T-helper 17 cell (primary cell): ENCODE results near the gene C2orf68. TPM values are rescaled to one million over a fixed set of nuclear protein-coding genes. Genes with fewer than 3 reads are reported as not detected.
"Not testable (repeated sequence)": the region's sequence is repeated elsewhere in the genome, so short reads cannot be mapped to it uniquely, and the experiment has no call there.

Experiments
- ATAC-seq: fragments of 150-1000 bp; cut with Tn5 transposase; 2 replicates; pipeline ENCODE4 v1.10.0; 2021; ENCODE audit warnings: mild to moderate bottlenecking, moderate library complexity
- DNase-seq, 3 donors: peaks; one replicate each; pipeline versions ENCODE4 v3.0.0 to v3.0.0-alpha.2; 2020 to 2021
- H3K9me3 ChIP-seq: one replicate; pipeline ENCODE4 v1.7.0; 2013; ENCODE audit warnings: low read length, mild to moderate bottlenecking; ENCODE audit not compliant: control insufficient read depth, poor library complexity, severe bottlenecking
- H3K27ac Mint-ChIP-seq: one replicate; pipeline ENCODE4 v1.8.0; 2022; ENCODE audit warnings: mild to moderate bottlenecking, moderate library complexity, mixed read lengths
- H3K27me3 Mint-ChIP-seq: one replicate; pipeline ENCODE4 v1.8.0; 2022; ENCODE audit warnings: mixed read lengths
- H3K36me3 Mint-ChIP-seq: one replicate; pipeline ENCODE4 v1.8.0; 2022; ENCODE audit warnings: low read depth, mixed read lengths
- H3K4me1 Mint-ChIP-seq: one replicate; pipeline ENCODE4 v1.8.0; 2022; ENCODE audit warnings: mild to moderate bottlenecking, mixed read lengths
- H3K4me3 Mint-ChIP-seq: one replicate; pipeline ENCODE4 v1.8.0; 2022; ENCODE audit warnings: mild to moderate bottlenecking, moderate library complexity, mixed read lengths
- total RNA-seq, 4 donors: library from RNA in 2 of 4; stranded (reverse) in 2 of 4; gene quantifications; one replicate each; pipeline ENCODE4 v1.2.3 and lab custom pipeline; 2022 to 2026

Gene C2orf68
- total RNA-seq, 2 donors from 2014 or later: 31.2 to 37.3 TPM

DNA sequence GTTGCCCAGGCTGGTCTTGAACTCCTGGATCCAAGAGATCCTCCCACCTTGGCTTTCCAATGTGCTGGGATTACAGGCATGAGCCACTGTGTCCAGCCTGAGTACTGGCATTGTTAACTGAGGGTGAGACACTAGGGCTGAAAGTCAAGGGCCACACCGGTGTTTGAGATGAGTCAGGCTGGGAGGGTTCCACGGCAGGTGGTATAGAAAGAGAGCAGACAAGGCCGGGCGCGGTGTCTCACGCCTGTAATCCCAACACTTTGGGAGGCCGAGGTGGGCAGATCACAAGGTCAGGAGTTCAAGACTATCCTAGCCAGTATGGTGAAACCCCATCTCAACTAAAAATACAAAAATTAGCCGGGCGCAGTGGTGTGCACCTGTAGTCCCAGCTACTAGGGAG lies 19.6 kb downstream of the C2orf68 start:
- H3K4me3 Mint-ChIP-seq, DNase-seq, H3K36me3 Mint-ChIP-seq, ATAC-seq, H3K27ac Mint-ChIP-seq, H3K27me3 Mint-ChIP-seq, H3K9me3 ChIP-seq: not testable (repeated sequence)
- peaks cover 44% of the 10 kb centered on the region for H3K4me1 Mint-ChIP-seq

DNA sequence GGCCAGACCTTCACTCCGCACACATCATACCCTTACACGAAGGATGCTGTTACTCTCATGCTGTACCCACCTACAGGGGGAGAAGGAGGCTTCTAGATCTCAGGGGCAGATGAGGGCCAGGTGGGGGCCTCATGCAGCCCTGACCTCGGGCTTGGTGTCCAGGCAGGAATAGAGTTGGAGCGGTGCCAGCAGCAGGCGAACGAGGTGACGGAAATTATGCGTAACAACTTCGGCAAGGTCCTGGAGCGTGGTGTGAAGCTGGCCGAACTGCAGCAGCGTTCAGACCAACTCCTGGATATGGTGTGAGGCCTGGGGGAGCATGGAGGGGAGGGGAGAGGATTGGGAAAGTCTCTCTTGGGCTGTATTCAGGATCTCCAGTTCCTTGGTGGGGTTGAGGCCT lies 20.3 kb downstream of the C2orf68 start:
- DNase-seq (no peak), ATAC-seq (no peak)
- Mint-ChIP-seq H3K27me3 (no peaks in the 10 kb centered on the region), H3K4me1 (peaks cover 38% of the 10 kb centered on the region), H3K36me3 (peaks cover 5% of the 10 kb centered on the region), H3K4me3 (no peak overlapping the region), H3K27ac (peak overlapping the region; percentile 57)
- no peaks in the 10 kb centered on the region for H3K9me3 ChIP-seq

GRCh38 chr2:85590950-85591349 lies 20.9 kb downstream of the C2orf68 start:
- peaks cover 37% of the 10 kb centered on the region for H3K4me1 Mint-ChIP-seq
- DNase-seq (no peak), ATAC-seq (no peak)
- H3K4me3 Mint-ChIP-seq: no peak overlapping the region
- H3K9me3 ChIP-seq: no peaks in the 10 kb centered on the region
- peak overlapping the region; percentile 57 for H3K27ac Mint-ChIP-seq
- H3K36me3 Mint-ChIP-seq: peaks cover 5% of the 10 kb centered on the region
- no peaks in the 10 kb centered on the region for H3K27me3 Mint-ChIP-seq

DNA sequence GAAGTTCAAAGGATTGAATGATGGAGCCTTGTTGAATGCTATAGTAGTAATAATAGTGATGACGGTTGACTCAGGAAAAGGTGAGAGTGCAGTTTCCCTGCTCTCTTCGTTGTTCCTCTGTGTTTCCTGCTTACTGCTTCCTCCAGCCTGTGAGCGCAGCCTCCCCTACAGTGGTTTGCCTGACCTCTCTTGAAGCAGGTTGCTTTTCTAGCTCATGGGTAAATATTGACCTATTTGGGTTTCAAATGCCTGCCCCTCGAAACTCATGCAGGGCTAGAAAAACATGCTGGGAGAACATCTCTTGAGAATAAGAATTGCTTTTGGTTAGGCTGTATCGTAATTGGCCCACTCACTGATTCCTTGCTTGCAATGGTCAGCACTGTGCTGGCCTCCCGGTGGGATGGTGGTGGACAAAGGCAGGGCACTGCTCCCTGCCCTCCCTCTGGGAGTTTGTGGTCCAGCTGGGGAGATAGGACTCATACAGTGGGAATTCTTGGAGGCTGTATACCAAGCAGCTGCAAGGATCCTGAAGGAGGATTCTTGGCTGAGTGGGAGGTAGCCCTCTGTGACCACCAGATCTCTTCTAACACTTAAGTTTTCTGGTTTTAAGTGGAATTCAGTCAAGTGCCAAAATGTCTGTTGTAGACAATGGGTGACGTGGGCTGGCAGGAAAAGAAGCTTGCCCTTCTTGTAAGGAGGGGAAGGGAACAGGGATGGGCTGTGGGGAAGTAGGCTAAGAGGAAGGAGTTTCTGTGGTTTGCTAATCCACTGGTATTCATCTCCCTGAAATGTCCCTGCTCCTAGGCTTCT lies 21.7 kb downstream of the C2orf68 start:
- Mint-ChIP-seq H3K4me1 (peaks cover 39% of the 10 kb centered on the region), H3K4me3 (no peak overlapping the region), H3K27me3 (no peaks in the 10 kb centered on the region), H3K36me3 (peaks cover 2% of the 10 kb centered on the region), H3K27ac (no peak overlapping the region)
- no peaks in the 10 kb centered on the region for H3K9me3 ChIP-seq
- ATAC-seq (no peak), DNase-seq (no peak)

GRCh38 chr2:85589181-85589580 lies 22.7 kb downstream of the C2orf68 start:
- Mint-ChIP-seq H3K27ac (peak overlapping the region; percentile 81), H3K4me3 (no peak overlapping the region)
- no peak for DNase-seq

DNA sequence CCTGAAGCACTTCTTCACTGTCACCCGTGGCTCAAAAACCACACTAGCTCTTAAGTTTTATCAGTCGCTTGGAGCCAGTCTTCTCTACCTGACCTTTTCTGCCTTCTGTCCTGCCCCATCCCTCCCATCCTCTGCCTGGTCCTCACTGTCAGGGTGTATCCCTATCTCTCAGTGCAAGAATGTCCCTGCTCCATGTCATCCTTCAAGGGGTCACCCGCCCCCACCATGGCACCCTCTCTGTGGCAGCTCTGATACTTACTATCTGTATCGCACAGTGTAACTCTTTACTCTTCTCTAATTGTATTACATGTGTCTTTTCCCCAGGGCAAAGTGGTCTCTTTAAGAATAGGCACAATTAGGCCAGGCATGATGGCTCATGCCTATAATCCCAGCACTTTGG lies 23.2 kb downstream of the C2orf68 start:
- ATAC-seq: no peak
- Mint-ChIP-seq H3K27me3 (no peaks in the 10 kb centered on the region), H3K4me1 (peaks cover 37% of the 10 kb centered on the region), H3K27ac (peak overlapping the region; percentile 81), H3K36me3 (peaks cover 2% of the 10 kb centered on the region), H3K4me3 (no peak overlapping the region)
- DNase-seq: no peak
- no peaks in the 10 kb centered on the region for H3K9me3 ChIP-seq

More at GRCh38 chr2:85589181-85589580, 22.7 kb downstream of the C2orf68 start:
- no peak for ATAC-seq
- H3K9me3 ChIP-seq: no peaks in the 10 kb centered on the region
- peaks cover 2% of the 10 kb centered on the region for H3K36me3 Mint-ChIP-seq
- H3K4me1 Mint-ChIP-seq: peaks cover 39% of the 10 kb centered on the region
- no peaks in the 10 kb centered on the region for H3K27me3 Mint-ChIP-seq

DNA sequence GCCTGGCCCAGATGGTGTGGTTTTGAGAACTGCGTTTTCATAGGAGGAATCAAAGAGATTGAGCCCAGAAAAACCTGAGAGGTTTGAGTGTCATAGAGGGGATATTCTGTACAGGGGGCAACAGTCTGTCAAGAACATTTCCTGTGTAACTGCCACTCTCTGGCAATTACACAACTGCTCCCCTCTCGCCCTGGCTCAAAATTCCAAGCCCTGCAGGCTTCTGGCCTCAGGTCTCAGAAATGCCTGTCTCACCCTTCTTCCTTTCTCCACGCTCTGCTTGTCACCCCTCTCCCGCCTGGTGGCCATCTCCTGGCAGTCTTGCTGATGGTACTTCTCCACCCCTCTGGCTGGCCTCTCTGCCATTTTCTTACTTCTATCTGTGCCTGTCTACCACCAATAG lies 23.6 kb downstream of the C2orf68 start:
- Mint-ChIP-seq H3K4me1 (peaks cover 39% of the 10 kb centered on the region), H3K4me3 (no peak overlapping the region), H3K36me3 (peaks cover 2% of the 10 kb centered on the region), H3K27ac (peak overlapping the region; percentile 81), H3K27me3 (no peaks in the 10 kb centered on the region)
- DNase-seq: no peak
- no peak for ATAC-seq
- H3K9me3 ChIP-seq: no peaks in the 10 kb centered on the region

DNA sequence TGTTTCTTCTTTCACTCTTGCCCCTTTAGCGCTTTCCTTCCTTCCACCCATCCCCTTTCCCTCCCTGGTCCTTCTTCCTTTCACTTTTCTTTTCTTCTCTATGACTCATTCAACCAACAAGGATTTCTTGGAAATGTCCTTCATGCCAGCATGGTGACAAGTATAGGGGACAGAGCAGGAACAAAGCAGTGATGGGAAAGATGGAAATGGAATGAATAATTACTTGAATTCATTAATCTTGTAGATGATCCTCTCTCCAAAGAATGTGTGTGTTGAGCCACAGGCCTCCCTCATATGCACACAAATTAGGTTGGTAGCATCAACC lies 26.1 kb downstream of the C2orf68 start:
- Mint-ChIP-seq H3K36me3 (no peaks in the 10 kb centered on the region), H3K27me3 (no peaks in the 10 kb centered on the region), H3K27ac (peak overlapping the region; percentile 91), H3K4me1 (peaks cover 41% of the 10 kb centered on the region), H3K4me3 (peak overlapping the region; percentile 90)
- no peaks in the 10 kb centered on the region for H3K9me3 ChIP-seq
- ATAC-seq: no peak
- DNase-seq: no peak

GRCh38 chr2:85584857-85585780 lies 26.7 kb downstream of the C2orf68 start:
- ATAC-seq (peak; percentile 55), DNase-seq (no peak)
- H3K4me1 Mint-ChIP-seq: peaks cover 37% of the 10 kb centered on the region
- no peaks in the 10 kb centered on the region for H3K27me3 Mint-ChIP-seq
- H3K9me3 ChIP-seq: no peaks in the 10 kb centered on the region
- peaks cover 3% of the 10 kb centered on the region for H3K36me3 Mint-ChIP-seq
- H3K27ac Mint-ChIP-seq: peak overlapping the region; percentile 91
- H3K4me3 Mint-ChIP-seq: peak overlapping the region; percentile 90

- Mint-ChIP-seq H3K4me3 (peak within 1 kb of the TSS; percentile 90), H3K27ac (peak within 1 kb of the TSS; percentile 91), H3K36me3 (peaks cover 3% of the 10 kb centered on the region), H3K27me3 (no peaks in the 10 kb centered on the region), H3K4me1 (peaks cover 39% of the 10 kb centered on the region)
- H3K9me3 ChIP-seq: no peaks in the 10 kb centered on the region
- ATAC-seq (peak; percentile 63), DNase-seq (peak in 2 of 3 donors; percentile 32 to 51)
Observed at GRCh38 chr2:85584354-85584856, 27.5 kb downstream of the C2orf68 start, which contains the start of gene VAMP5. Gene VAMP5 (plus strand): TSS chr2:85584431. CDS start chr2:85584491, 60 bp downstream.

DNA sequence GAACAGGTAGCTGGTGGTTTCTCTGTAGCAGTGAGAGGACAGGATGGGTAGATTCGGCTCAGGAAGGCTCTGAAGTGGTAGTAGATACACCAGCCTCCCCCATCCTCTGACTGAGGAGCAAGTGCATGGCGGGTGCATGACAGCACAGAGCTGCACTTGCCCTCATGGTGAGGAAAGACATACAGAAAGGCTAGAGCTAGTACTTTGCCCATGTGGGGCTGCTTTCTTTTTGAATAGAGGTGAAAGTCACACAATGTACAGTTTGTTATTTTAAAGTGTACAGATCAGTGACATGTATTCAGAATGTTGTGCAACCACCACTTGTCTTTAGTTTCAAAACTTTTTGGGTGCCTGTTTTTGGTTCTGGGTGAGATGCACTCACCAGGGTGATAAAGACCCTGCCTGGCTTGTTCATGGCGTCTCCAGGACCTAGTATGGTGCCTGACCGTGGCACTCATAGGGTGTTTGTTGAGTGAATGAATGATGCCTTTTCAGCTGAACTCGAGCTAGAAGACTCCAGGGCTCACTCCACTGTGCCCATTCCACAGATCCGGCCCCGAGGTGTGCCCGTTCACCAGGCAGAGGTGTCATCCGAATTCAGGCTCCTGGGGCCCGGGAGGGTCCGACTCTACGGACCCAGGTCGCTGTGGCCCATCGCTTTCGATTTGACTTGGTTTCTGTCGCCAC lies 28.1 kb downstream of the C2orf68 start:
- Mint-ChIP-seq H3K27me3 (no peaks in the 10 kb centered on the region), H3K36me3 (peaks cover 3% of the 10 kb centered on the region), H3K27ac (peak overlapping the region; percentile 91), H3K4me1 (peaks cover 44% of the 10 kb centered on the region), H3K4me3 (peak overlapping the region; percentile 90)
- peak; percentile 70 for ATAC-seq
- DNase-seq: no peak
- no peaks in the 10 kb centered on the region for H3K9me3 ChIP-seq

GRCh38 chr2:85582492-85582891 lies 29.4 kb downstream of the C2orf68 start:
- H3K36me3 Mint-ChIP-seq: peaks cover 3% of the 10 kb centered on the region
- H3K4me1 Mint-ChIP-seq: peaks cover 43% of the 10 kb centered on the region
- ATAC-seq (no peak), DNase-seq (no peak)
- no peaks in the 10 kb centered on the region for H3K27me3 Mint-ChIP-seq
- H3K9me3 ChIP-seq: no peaks in the 10 kb centered on the region
- H3K27ac Mint-ChIP-seq: peak overlapping the region; percentile 91
- no peak overlapping the region for H3K4me3 Mint-ChIP-seq

- Mint-ChIP-seq H3K27me3 (no peaks in the 10 kb centered on the region), H3K4me3 (peak overlapping the region; percentile 52), H3K36me3 (peaks cover 3% of the 10 kb centered on the region), H3K4me1 (peaks cover 33% of the 10 kb centered on the region), H3K27ac (peak overlapping the region; percentile 97)
- no peak for ATAC-seq
- DNase-seq: no peak
- no peaks in the 10 kb centered on the region for H3K9me3 ChIP-seq
Observed at GRCh38 chr2:85580206-85580605, 31.7 kb downstream of the C2orf68 start.
